Fibroblast of pulmonary artery (primary cell): Measurements from ENCODE around the gene ZNF692.
"Not testable (repeated sequence)": the region's sequence is repeated elsewhere in the genome, so short reads cannot be mapped to it uniquely, and the experiment has no call there.

Experiments
- DNase-seq: peaks from one replicate; pipeline ENCODE4 v3.0.0-alpha.2; 2010; ENCODE audit warnings: low read depth
- H3K4me3 ChIP-seq: replicated peaks from 2 replicates; pipeline ENCODE4 v1.5.1; 2011; ENCODE audit warnings: low read depth, mild to moderate bottlenecking, control low read depth, low read length, moderate library complexity
- CTCF ChIP-seq: IDR thresholded peaks from 2 replicates; pipeline ENCODE4 v1.5.1; 2011; ENCODE audit warnings: mild to moderate bottlenecking, control low read depth, low read length, inconsistent platforms; ENCODE audit errors: missing control alignments

Gene ZNF692

DNA sequence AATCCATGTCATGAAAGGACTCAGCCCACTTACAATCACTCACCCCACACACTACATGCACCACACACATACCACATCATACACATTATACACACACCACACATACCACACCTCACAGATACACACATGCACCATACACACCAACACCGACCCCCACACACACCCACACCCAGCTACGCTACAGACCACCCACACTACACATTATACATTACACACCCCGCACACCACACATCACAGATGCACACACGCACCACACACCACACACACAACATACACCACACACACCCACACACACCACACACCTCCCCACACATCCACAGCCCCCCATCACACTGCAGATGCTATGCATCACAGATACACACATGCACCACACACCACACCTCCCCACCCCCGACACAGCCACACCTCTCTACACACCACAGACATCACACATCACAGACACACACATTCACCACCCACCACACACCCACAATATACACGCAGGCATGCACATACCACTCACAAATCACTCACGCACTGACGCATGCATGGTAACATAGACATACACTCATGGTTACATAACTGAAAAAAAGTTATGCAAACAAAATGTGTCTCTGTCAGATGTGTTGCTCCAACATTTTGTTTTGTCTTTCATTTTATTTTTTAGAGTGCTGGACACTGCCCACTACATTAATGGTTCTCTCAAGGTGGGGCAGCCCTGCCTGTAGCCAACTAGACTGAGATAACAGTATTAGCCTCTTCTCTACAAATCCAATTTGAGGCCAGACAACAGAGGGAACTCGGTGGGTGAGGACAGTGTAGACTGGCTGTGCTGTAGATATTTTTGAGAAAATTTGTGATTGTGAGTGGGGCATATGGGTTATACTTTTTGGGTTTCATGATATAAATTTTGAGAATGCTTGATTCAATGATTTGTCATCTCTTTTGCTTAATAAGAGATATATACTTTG lies 31.9 kb upstream of the ZNF692 start:
- DNase-seq = no peak
- TF ChIP-seq CTCF = no peak
- no peak overlapping the region for H3K4me3 ChIP-seq

- H3K4me3 ChIP-seq, DNase-seq: not testable (repeated sequence)
Measured at GRCh38 chr1:248889914-248890243, 31.0 kb upstream of the ZNF692 start.

- H3K4me3 ChIP-seq = no peak overlapping the region
- no peak for TF ChIP-seq CTCF
- peak; percentile 42 for DNase-seq
Measured at GRCh38 chr1:248886237-248886895, 27.5 kb upstream of the ZNF692 start.

GRCh38 chr1:248885646-248886045 lies 26.8 kb upstream of the ZNF692 start:
- no peak overlapping the region for H3K4me3 ChIP-seq
- DNase-seq = no peak
- no peak for TF ChIP-seq CTCF

- no peak for DNase-seq
- H3K4me3 ChIP-seq = no peak overlapping the region
- peak; percentile 4 for TF ChIP-seq CTCF
Measured at GRCh38 chr1:248884632-248885295, 25.9 kb upstream of the ZNF692 start.

DNA sequence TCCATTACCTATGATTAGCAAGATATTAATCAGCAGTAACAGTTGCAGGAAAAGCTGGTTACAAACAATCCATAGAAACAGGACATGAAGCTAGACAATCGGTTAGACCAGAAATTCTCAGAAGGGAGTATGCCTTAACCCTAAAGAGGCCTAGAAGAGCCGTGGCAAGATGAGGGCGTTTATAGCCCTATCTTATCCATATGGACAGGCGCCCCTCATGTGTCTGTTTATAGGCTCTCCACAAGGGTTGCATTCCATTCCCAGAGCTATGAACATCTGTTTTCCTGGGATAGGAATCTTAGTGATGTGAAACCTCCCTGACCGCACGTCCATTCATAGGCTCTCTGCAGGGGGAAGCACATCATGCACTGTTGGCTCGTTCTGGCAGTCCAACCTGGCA lies 23.5 kb upstream of the ZNF692 start:
- DNase-seq, H3K4me3 ChIP-seq: not testable (repeated sequence)

GRCh38 chr1:248881261-248881660 lies 22.4 kb upstream of the ZNF692 start:
- H3K4me3 ChIP-seq = no peak overlapping the region
- DNase-seq = no peak
- TF ChIP-seq CTCF = no peak
